ENCODE results near the gene SIN3A. TPM values are rescaled to one million over a fixed set of nuclear protein-coding genes. Genes with fewer than 3 reads are reported as not detected.
"Not testable (repeated sequence)": the region's sequence is repeated elsewhere in the genome, so short reads cannot be mapped to it uniquely, and the experiment has no call there.

Gene SIN3A
- polyA plus RNA-seq, 4 donors: 50.7 to 56.9 (median 55.4) TPM

DNA sequence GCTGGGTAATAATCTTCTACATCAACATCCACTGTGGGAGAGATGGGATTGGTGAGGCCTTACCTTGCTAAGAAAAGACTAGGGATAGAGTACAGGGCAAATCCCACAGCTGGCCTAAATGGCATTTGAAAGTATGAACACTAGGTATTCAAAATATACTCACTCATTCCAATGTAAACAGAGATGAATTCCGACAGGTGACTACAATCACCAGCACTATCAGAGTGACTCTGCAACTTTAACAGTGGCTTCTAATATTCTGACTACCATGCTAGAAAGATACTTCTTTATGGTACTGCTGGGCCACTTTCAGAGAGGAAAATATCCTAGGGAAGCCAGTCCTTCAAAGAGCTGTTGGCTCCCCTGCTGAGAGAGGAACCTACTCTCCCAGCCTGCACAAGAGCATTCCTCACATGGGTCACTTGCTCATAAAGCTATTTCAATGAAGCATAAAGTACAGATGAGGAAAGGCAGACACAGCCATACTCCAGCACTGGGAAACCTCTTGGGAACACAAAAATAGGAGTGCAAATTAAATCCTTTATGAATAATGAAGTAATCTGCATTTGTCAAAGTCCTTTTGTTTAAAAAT lies 61.6 kb downstream of the SIN3A start:
- no peak for DNase-seq (ENCODE audit: low read depth in 4 of 4, low spot score in 2 of 4)

DNA sequence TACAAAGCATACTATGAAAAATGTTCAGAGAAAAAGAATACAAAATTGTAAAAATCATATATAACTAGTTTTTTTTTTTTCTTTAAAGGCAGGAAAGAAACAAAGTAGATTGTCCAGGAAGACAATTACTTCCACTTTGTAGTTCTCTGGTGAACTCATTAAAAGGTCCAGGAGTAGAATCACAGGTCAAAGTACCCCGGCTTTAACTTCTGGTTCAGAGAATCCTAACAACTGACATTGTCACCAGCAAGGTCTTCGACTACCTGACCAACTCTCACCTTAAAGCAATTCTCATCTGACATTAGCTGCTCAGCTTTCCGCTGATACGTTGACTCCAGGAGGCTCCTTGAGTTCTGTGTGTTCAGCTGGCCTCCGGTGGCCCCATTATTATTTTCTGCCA lies 67.5 kb downstream of the SIN3A start:
- DNase-seq (ENCODE audit: low read depth in 4 of 4, low spot score in 2 of 4): not testable (repeated sequence)

DNA sequence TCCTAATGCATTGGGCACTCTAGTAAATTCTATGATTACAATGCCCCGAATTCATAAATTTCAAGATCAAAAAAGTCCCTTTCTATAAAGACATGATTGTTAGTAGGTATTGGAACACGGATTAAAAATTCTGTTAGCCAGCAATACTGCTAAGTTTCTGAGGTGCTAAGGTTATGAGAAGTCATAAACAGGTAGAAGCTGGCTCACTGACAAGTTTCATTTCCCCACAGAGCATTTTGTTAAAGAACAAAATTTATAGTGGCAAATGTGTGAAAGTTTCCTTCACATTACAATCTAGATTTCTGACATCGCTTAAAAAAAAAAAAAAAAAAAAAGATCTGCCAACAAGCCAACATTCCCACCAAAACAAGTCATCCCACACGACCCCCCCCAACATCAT lies 70.7 kb downstream of the SIN3A start:
- no peak for DNase-seq (ENCODE audit: low read depth in 4 of 4, low spot score in 2 of 4)

DNA sequence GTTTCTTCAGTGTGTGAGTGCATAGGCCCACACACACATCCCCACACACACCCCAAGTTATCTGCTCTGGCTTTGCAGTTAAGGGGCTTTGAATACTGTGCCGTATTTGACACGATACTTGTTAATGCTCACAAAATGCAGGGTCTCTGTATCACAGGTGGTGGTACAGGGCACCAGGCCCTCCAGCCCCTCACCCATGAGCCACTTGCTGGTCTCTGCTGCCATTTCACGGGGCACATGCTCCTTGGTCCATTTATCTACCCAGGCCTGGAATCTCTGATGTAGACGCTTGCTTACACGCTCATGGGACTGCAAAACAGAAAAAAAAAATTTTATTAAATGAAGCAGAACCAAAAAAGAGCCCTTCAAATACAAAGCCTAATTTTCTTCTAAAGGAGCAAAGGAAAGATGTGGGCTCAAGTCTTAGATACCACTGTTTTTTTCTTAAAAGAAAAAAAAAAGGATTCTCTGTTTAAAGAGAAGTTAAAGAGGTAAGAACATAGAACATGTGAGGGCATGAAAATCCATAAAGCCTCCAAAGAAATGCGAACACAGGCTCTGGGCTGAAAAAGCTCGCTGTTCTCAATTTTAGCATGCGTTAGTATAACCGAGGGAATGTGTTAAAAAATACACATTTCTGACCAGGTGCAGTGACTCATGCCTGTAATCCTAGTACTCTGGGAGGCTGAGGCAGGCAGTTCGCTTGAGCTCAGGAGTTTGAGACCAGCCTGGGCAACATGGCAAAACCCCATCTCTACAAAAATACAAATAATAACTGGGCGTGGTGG lies 79.4 kb downstream of the SIN3A start:
- DNase-seq (ENCODE audit: low read depth in 4 of 4, low spot score in 2 of 4): no peak

DNA sequence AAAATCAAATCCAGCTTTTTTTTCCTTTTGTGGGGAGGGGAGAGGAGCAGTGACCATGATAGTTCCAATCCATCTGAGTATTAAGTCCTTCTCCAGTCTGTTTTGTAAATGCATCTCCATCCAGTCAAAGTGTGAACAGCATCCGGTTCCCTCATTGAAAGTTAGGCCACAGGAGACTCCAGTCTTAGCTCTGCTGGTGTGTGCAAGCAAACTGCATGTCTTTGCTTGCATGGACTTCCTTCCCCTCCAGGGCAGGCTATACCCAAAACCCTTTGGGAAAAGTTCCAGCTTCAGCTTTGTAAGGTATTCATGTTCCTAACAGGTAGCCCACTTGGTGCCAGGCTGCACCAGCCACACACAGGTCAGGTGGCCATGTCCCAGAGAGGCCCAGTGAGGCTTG lies 80.0 kb downstream of the SIN3A start:
- no peak for DNase-seq (ENCODE audit: low read depth in 4 of 4, low spot score in 2 of 4)

DNA sequence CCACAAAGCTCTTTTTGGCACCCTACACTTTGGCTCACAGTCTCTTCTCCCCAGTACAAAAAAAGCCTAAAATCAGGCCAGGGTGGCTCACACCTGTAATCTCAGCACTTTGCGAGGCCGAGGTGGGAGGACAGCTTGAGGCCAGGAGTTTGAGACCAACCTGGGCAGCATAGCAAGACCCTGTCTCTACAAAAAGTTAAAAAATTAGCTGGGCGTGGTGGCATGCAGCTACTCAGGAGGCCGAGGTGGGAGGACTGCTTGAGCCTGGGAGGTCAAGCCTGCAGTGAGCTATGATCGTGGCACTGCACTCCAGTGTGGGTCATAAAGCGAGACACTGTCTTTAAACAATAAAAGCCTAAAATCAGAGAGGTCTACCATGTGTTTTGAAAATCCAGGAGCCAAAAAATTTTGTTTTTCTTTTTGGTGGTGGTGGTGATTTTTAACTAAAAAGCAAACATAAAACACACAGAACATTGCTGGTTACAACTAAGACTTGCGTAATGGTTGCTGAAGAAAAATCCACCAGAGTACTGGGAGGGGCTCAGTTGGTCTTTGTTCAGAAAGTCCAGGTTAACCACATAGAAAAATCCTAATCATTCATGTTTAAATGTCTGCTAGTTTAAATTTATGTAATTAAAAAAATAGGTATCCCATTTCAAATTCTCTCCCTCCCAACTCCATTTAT lies 81.5 kb downstream of the SIN3A start:
- no peak for DNase-seq (ENCODE audit: low read depth in 4 of 4, low spot score in 2 of 4)

DNA sequence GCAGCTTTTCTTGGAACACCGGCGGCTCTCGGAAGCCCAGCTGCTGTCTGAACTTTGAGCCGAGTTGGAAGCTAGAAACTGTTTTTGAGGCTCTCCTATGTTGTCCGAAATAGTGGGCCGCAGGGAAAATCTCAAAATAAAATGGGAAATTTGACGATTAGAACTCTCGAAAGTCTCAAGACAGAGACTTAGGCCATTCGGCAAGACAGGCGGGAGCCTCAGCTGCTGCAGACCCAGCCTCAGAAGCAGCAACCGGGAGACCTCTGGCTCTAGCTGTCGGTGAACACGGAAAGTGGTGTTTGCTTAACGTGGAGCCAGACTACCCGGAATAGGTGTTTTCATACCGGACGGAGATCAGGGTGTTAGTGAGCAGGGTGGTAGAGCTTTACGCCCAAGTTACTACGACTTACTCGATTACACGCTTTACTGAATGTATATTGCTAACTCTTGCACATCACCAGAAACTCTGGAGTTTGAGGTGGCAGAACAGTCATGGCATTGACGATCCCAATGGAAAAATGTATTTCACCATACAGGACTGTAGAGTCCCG lies 82.7 kb downstream of the SIN3A start:
- DNase-seq (ENCODE audit: low read depth in 4 of 4, low spot score in 2 of 4): no peak

DNA sequence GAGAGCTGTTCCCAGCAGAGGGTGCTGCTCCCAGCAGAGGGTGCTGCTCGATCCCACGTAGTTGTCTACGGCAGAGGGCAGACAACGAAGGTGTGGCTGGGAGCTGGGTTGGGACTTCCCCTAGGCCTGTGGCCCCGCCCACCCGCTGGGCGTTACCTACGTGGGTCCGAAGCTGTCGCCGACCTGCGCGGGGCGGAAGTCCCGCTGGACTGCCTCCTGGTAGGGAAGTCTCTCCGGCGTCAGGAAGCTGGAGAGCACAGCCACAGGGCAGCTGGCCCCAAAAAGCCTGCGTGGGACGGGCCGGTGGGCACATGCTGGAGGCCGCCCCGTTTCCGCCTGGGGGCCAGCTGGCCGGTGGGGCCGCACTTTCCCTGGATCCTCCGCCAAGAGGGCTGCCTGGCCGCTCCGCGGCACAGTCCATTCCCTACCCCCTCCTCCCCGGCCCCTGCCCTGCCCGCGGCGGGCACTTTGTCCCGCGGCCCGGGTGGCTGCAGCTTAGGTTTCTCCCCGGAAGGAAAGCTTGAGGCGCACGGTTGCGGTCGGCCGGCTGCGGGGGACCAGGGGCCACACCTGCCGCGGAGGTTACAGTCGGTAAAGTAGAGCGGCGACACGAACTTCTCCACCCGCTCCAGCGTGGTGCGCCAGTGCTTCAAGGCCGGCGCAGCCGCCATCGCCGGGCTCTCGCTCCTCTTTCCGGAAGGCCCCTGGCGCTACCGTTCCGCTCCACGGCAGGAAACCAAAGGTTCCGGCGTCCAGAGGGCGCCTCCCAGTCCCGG lies 83.4 kb downstream of the SIN3A start, which contains the start of gene MAN2C1:
Gene MAN2C1, minus strand, starts transcription at position 695 of the 776 bp plus-strand sequence. Its CDS starts 24 bp downstream, at position 671.
- DNase-seq (ENCODE audit: low read depth in 4 of 4, low spot score in 2 of 4): peak; percentile 68 to 92 (median 83)

DNA sequence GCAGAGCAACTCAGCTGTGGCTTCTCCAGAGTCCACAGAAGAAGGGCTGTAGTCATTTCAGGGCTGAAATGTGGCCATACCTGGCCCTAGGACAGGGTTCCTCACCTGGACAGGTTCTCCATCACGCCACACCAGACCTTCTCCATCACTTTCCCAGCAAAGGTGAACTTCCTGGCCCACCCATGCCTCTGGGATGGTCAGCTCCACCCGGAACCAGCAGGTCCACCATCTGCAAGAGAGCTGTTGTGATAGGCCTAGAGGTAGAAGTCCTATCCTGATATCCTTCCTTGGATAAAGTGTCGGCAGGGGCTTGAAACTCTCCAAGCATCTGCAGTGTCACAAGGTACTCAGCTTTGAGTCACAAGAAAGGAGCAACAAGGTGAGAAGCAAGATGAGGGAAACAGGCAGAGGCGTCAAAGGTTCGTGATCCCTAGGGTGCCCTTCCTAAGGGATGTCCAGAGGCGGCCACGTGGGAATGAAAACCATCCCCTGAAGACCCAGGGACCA lies 84.0 kb downstream of the SIN3A start:
- DNase-seq (ENCODE audit: low read depth in 4 of 4, low spot score in 2 of 4): no peak

DNA sequence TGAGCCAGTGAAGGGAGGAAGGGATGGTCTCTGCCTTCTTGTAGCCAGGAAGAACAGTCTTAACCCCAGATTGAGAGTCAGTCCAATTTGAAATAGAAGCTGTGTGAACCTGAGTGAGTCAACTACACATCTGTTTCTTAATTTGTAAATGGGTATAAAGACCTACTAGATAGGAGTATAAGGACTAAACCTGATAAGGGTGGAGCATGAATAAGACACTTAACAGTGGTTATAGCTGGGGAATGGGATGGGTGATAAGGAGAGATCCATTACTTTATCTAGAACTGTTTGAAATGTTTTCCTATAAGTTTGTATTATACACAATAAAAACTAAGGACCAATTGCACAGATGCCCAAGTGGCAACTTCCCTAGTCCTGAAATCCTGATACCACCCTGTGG lies 84.5 kb downstream of the SIN3A start:
- no peak for DNase-seq (ENCODE audit: low read depth in 4 of 4, low spot score in 2 of 4)

DNA sequence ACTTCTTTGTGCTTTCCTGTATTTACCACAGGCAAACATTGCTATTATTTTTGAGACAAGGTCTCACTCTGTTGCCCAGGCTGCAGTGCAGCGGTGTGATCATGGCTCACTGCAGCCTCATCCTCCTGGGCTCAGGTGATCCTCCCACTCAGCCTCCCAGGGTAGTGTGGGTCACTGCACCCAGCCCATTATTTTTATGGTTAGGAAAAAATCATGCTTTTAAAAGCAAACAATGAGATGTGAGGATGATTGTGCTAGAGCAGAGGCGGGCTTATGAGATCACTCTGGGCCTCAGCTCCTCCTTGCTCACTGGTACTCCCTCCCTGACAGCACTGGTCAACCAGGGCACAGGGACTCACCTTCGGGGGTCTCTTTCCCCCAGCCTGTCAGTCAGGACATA lies 85.3 kb downstream of the SIN3A start:
- no peak for DNase-seq (ENCODE audit: low read depth in 4 of 4, low spot score in 2 of 4)

DNA sequence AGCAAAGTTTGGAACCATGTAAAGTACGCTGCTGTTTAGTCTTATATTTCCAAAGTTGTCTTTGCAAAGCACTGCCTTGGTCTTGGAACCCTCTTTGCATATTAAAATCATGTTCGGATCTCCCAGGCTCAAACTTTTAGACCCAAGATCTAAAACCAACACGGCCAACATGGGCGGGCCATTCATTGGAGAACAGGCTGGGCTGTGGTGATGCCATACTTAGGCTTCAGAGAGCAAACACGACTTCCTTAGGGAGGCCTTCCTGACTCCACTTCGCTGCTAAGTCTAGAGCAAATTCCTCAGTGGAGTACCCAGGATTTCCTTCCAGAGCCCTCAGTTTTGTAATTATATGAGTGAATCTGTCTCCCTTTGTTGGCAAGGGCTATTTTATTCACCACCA lies 86.6 kb downstream of the SIN3A start:
- no peak for DNase-seq (ENCODE audit: low read depth in 4 of 4, low spot score in 2 of 4)

DNA sequence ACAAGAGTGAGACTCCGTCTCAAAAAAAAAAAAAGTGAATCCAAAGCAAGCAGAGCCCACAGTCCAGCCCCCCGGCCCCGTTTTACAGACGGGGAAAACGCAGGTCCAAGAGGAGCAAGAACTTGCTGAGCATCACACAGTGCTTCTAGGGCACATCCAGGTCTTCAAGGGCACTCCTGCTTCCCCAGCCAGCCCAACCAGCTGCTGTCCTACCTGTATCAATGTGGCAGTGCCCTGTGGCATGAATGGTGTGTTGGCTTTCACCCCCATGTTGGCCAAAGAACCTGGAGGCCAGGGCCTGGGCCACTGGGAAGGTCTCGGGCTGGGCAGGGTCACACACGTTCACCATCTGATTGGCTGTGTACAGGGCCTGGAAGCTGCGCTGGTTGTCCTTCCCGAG lies 87.7 kb downstream of the SIN3A start:
- no peak for DNase-seq (ENCODE audit: low read depth in 4 of 4, low spot score in 2 of 4)

DNA sequence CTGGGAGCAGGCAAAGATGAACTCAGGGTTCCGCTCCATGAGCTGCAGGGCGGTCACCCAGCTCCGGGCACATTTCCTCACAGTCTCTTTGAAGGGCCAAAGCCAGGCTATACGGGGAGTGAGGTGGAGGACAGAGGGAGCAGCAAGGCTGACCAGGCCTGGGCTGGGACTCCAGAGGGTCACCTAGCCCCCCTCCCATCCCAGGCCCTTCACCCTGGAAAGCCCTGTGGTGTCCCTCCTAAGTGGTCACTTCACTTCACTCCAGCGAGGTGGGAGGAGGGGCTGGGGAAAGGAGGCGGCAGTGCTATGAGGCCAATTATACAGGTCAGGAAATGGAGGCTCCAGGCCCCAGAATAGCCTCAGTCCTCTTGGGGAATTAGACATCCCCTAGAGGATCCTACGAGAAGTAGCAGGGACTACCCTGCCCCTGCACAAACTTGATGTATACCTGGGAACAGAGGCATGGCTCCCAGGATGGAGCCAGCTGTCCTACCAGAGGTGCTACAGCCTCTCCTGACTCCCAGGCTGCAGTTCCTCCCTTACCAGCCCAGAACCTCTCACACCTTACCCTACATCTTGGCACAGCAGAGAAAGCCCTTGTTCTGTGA lies 88.7 kb downstream of the SIN3A start:
- DNase-seq (ENCODE audit: low read depth in 4 of 4, low spot score in 2 of 4): no peak

DNA sequence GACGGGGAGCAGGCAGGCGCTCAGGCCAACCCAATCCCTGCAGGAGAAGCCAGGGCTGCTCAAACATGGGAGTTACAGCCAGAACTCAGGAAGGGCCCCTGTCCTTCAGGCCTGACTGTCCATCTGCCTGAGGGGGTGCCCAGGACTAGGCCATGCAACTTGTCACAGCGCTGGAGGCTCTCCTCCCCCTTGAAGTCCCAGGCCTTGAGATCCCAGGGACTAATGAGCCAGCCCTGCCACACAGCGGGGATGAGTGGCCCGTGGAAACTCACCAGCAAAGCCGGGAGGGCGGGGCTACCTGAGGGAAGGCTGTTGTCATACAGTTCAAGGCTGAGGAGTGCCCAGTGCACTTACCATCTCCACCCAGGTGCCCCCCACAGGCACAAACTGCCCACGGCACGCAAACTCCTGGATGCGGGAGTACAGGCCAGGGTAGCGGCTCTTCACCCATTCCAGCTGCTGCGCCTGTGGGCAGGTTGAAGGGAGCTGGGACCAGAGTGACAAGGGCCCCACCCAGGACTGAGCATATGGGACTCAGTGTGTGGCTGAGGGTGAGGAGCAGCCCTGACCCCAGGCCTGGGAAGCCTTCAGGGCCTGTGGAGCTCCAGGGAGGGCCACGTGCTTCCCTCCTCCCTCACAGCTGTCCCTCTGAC lies 89.4 kb downstream of the SIN3A start:
- DNase-seq (ENCODE audit: low read depth in 4 of 4, low spot score in 2 of 4): no peak

DNA sequence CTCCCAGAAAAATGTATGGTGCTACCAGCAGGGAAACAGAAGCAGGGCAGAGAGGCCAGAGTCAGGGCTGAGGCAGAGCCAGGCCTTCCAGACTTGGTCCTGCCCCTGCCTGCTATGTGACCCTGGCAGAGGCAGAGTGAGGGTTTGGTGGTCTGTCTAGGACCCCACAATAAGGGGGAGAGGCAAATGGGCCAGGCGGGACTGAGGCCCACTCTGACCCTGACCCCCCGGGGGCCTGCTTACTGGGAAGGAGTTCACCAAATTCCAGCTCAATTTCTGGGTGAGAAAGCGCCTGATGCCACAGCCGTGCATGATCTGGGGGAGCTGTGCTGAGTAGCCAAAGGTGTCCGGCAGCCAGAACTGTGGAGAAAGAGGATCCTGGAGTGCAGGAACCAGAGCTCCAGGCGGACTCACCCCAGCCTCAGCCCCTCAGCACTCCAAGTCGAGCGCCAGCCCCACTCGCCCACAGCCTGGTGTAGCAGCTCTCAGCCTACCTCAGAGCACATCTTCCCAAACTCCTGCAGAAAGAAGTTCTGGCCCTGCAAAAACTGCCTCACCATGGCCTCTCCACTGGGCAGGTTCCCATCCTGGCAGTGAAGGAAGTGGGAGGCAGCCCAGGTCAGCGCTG lies 90.0 kb downstream of the SIN3A start:
- DNase-seq (ENCODE audit: low read depth in 4 of 4, low spot score in 2 of 4): no peak

DNA sequence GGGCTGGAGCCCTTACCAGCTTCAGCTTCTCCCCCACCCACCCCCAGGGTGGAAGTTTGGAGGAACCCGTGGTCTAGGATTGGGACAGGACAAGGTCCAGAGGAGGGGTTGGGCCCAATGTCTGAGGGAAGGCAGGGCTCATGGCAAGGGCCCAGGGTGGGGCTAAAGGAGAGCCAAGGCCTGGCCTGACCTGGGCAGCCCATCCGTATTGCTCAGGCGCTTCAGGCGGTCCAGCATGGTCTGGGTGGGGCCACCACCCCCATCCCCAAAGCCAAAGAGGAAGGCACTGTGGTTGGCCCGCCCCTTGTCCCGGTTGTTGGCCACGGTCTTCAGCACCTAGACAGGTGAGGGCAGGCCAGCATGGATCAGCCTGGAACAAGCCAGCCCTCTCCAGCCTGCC lies 90.6 kb downstream of the SIN3A start:
- DNase-seq (ENCODE audit: low read depth in 4 of 4, low spot score in 2 of 4): no peak

DNA sequence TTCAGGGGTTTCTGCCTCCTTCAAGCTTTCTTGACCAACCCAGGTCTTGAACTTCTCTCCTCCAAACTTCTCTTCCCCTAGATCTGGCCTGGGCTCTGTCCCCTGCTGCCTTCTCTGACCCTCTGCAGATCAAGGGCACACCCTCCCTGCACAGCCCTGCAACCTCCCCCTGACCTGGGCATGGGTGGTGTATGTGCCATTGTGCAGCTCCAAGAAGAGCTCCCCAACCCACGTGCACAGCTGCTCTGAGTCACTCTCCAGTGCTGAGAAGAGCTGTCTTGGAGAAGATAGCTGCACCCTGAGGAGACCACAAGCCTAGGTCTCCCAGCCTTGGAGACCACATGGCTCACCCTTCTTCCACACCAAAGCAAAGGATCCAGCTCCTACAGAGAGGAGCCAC lies 91.1 kb downstream of the SIN3A start:
- DNase-seq (ENCODE audit: low read depth in 4 of 4, low spot score in 2 of 4): no peak

All from left renal cortex interstitium (tissue), 4 donors.